DOHH2 (cell line): Measurements from ENCODE around the gene ZNF577.

Experiments
- H3F3A ChIP-seq: fragments of 200-600 bp; sonication (generic), shearing (Covaris generic); 2 replicates; pipeline ENCODE4 v1.6.0; 2016; ENCODE audit warnings: antibody characterized with exemption, mild to moderate bottlenecking; ENCODE audit not compliant: control insufficient read depth, insufficient read depth
- H3K27ac ChIP-seq: fragments of 200-600 bp; sonication (generic); 2 replicates; pipeline ENCODE4 v1.5.1; 2014; ENCODE audit warnings: low read depth, mild to moderate bottlenecking, low read length, moderate library complexity
- H3K27me3 ChIP-seq: fragments of 200-600 bp; sonication (generic); 2 replicates; pipeline ENCODE4 v1.6.1; 2014; ENCODE audit warnings: mild to moderate bottlenecking, low read length, mixed read lengths; ENCODE audit not compliant: control insufficient read depth
- H3K36me3 ChIP-seq: fragments of 200-600 bp; sonication (generic); 2 replicates; pipeline ENCODE4 v1.6.1; 2014; ENCODE audit warnings: mild to moderate bottlenecking, low read length, moderate library complexity, mixed read lengths; ENCODE audit not compliant: control insufficient read depth
- H3K4me1 ChIP-seq: fragments of 200-600 bp; sonication (generic); 2 replicates; pipeline ENCODE4 v1.6.1; 2014; ENCODE audit warnings: mild to moderate bottlenecking, low read length, mixed read lengths; ENCODE audit not compliant: control insufficient read depth
- H3K4me2 ChIP-seq: fragments of 200-600 bp; sonication (generic); 2 replicates; pipeline ENCODE4 v1.6.0; 2014; ENCODE audit warnings: mild to moderate bottlenecking, low read length, moderate library complexity
- H3K4me3 ChIP-seq: fragments of 200-600 bp; sonication (generic); 2 replicates; pipeline ENCODE4 v1.5.1; 2014; ENCODE audit warnings: mild to moderate bottlenecking, low read length, mixed read lengths
- H3K79me2 ChIP-seq: fragments of 200-600 bp; sonication (generic); 2 replicates; pipeline ENCODE4 v1.6.1; 2014; ENCODE audit warnings: mild to moderate bottlenecking, low read length, mixed read lengths; ENCODE audit not compliant: control insufficient read depth
- H3K9me2 ChIP-seq: fragments of 200-600 bp; sonication (generic); replicated peaks from 2 replicates; pipeline ENCODE4 v1.6.1; 2014; ENCODE audit warnings: mild to moderate bottlenecking, low read length, mixed read lengths; ENCODE audit not compliant: control insufficient read depth
- H3K9me3 ChIP-seq: fragments of 200-600 bp; sonication (generic); 2 replicates; pipeline ENCODE4 v1.6.1; 2014; ENCODE audit warnings: antibody characterized with exemption, low read length, mixed read lengths; ENCODE audit not compliant: control insufficient read depth, insufficient read depth
- H4K20me1 ChIP-seq: fragments of 200-600 bp; sonication (generic); 2 replicates; pipeline ENCODE4 v1.6.0; 2014; ENCODE audit warnings: low read depth, mild to moderate bottlenecking, antibody characterized with exemption, low read length, moderate library complexity; ENCODE audit not compliant: control insufficient read depth, insufficient read depth
- EZH2phosphoT487 ChIP-seq: fragments of 200-600 bp; sonication (generic); IDR thresholded peaks from 2 replicates; pipeline ENCODE4 v1.6.1; 2017; ENCODE audit warnings: borderline replicate concordance, mild to moderate bottlenecking, antibody characterized with exemption, low read length, moderate library complexity, mixed read lengths
- TF ChIP-seq, protein P1 (sequence below): fragments of 200-600 bp; sonication (generic); IDR thresholded peaks from one replicate; pipeline ENCODE4 v1.5.1; 2014; ENCODE audit warnings: antibody characterized with exemption, mild to moderate bottlenecking, low read depth, low read length; ENCODE audit not compliant: poor library complexity, severe bottlenecking

Gene ZNF577

GRCh38 chr19:51887522-51888498, at the start of gene ZNF577:
TSS of gene ZNF577 (minus strand) at chr19:51887951. CDS start at chr19:51880382, 7,569 bp downstream.
- Histone ChIP-seq H3K27ac (no peak within 1 kb of the TSS), H3K27me3 (no peaks in the 10 kb centered on the region), H3K4me1 (no peaks in the 10 kb centered on the region), H3K36me3 (no peaks in the 10 kb centered on the region), H3K79me2 (no peaks in the 10 kb centered on the region), H3K9me2 (no peaks in the 10 kb centered on the region), H3K9me3 (peaks cover 26% of the 10 kb centered on the region; the same call in 1 of the 2 replicates), H4K20me1 (no peaks in the 10 kb centered on the region), H3K4me3 (no peak within 1 kb of the TSS), H3K4me2 (no peak within 1 kb of the TSS), H3F3A (no peaks in the 10 kb centered on the region)
- TF ChIP-seq EZH2phosphoT487, result no peak
- TF ChIP-seq, protein P1, sequence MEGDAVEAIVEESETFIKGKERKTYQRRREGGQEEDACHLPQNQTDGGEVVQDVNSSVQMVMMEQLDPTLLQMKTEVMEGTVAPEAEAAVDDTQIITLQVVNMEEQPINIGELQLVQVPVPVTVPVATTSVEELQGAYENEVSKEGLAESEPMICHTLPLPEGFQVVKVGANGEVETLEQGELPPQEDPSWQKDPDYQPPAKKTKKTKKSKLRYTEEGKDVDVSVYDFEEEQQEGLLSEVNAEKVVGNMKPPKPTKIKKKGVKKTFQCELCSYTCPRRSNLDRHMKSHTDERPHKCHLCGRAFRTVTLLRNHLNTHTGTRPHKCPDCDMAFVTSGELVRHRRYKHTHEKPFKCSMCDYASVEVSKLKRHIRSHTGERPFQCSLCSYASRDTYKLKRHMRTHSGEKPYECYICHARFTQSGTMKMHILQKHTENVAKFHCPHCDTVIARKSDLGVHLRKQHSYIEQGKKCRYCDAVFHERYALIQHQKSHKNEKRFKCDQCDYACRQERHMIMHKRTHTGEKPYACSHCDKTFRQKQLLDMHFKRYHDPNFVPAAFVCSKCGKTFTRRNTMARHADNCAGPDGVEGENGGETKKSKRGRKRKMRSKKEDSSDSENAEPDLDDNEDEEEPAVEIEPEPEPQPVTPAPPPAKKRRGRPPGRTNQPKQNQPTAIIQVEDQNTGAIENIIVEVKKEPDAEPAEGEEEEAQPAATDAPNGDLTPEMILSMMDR, result no peak

GRCh38 chr19:51931921-51932320, 44.2 kb upstream of the ZNF577 start:
- no peak overlapping the region for H3K27ac ChIP-seq
- H3K4me3 ChIP-seq, result no peak overlapping the region
- no peak for TF ChIP-seq EZH2phosphoT487
- TF ChIP-seq, protein P1, result no peak
- no peaks in the 10 kb centered on the region for H3K9me2 ChIP-seq
- no peaks in the 10 kb centered on the region; the same call in 1 of the 2 replicates for H3K4me1 ChIP-seq
- no peaks in the 10 kb centered on the region for H3F3A ChIP-seq
- H4K20me1 ChIP-seq, result no peaks in the 10 kb centered on the region
- H3K9me3 ChIP-seq, result peaks cover 20% of the 10 kb centered on the region; the same call in 1 of the 2 replicates
- H3K36me3 ChIP-seq, result peaks cover 11% of the 10 kb centered on the region
- H3K79me2 ChIP-seq, result peaks cover 4% of the 10 kb centered on the region; the same call in 1 of the 2 replicates
- no peak overlapping the region for H3K4me2 ChIP-seq
- H3K27me3 ChIP-seq, result no peaks in the 10 kb centered on the region

DNA sequence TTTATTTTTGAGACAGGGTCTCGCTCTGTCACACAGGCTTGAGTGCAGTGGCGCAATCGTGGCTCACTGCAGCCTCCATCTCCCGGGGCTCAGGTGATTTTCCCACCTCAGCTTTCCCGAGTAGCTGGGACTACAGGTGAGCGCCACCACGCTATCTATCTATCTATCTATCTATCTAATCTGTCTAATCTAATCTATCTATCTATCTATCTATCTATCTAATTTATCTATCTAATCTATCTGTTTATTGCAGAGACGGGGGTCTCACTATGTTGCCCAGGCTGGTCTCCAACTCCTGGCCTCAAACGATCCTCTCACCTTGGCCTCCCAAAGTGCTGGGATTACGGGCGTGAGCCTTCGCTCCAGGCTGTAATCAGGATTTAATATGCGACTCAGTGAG, 40.1 kb upstream of the ZNF577 start:
- no peaks in the 10 kb centered on the region for H3F3A ChIP-seq
- no peak for TF ChIP-seq EZH2phosphoT487
- TF ChIP-seq, protein P1, result no peak
- H3K9me3 ChIP-seq, result peaks cover 33% of the 10 kb centered on the region; the same call in 1 of the 2 replicates
- H3K4me2 ChIP-seq, result peak overlapping the region; percentile 90
- H3K27me3 ChIP-seq, result no peaks in the 10 kb centered on the region
- H3K27ac ChIP-seq, result no peak overlapping the region
- no peaks in the 10 kb centered on the region for H4K20me1 ChIP-seq
- no peaks in the 10 kb centered on the region for H3K9me2 ChIP-seq
- H3K4me1 ChIP-seq, result peaks cover 6% of the 10 kb centered on the region
- peaks cover 4% of the 10 kb centered on the region; the same call in 1 of the 2 replicates for H3K79me2 ChIP-seq
- peaks cover 5% of the 10 kb centered on the region for H3K36me3 ChIP-seq
- peak overlapping the region; percentile 91 for H3K4me3 ChIP-seq
